ENCODE measurements around the gene CTNNBIP1.

CTNNBIP1 gene

DNA sequence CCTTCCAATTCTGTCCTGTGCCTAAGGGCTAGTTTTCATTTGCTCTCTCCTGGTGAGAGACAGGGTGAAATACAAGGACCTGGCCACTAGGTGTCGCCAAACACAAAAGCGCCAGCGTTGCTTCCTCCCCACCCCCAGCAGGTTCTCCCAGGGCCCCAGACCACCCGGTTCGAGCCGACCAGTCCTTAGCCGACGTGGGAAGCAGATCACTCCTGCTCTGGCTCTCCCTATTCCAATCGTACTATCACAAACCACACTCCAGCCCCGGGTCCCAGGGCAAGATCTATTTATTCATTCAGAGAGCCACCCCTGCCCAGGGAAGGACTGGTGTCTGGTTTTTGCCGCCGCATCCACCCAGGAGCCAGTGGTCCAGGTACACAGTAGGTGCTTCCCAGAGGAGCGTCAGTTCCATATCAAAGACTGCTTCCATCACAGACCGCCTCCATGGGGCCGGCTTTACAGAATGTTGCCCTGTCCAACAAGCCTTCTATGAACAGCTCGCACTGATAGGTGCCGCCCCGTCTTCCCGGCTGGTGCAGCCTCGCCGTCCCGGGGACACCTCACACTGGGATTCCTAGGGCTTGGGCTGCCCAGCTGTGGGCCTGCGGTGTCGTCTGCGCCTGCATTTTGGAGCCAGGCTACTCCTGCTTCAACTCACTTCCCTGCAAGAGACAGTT, 35.0 kb downstream of the CTNNBIP1 start:
- peak; percentile 75 to 85 for DNase-seq

DNA sequence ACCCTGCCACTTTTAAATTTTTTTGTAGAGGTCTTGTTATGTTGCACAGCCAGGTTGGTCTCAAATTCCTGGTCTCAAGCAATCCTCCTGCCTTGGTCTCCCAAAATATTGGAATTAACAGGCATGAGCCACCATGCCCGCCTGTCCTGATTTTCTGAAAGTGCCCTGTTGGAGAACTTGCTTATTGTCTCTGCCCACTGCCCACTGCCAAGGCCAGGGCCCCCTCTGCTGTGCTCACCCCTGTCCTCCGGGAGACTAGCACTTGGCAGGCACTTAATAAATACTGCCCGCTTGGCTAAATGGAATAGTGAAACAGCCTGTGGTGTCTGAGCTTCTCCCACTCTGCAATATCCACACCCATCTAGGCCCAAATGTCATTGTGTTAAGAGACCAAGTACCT, 35.7 kb downstream of the CTNNBIP1 start:
- DNase-seq: no peak

DNA sequence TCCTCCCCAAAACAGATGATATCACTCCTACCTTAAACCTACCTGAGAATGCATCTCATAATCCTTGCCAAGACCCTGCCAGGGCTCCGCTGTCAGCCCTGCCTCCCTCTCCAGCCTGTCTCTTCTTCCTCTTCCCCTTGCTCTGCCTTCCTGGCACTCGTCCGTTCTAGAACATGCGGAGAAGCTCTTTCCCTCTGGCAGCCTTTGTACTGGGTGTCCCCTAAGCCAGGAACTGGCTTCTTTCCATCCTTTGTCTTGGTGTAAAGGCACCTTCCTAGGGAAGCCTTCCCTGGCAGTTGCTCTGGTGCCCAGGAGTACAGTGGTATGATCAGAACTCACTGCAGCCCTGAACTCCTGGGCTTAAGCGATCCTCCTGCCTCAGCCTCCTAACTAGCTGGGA, 36.1 kb downstream of the CTNNBIP1 start:
- DNase-seq: no peak

DNA sequence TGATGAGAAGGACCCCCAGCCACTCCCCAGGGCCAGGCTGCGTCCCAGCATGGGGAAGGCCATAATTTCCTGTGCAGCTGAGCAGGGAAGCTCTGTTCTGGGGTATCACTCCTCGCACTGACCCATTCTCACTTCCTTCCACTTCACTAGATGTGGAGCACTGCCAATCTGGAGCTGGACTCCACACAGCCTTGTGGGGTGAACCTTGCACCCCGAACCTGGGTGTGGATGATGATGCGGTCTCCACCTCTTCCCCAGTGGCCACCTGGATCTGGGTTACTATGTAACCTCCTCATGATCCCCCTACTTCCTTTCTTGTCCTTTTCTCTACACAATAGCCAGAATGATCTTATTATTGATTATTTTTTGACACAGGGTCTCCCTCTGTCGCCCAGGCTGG, 36.7 kb downstream of the CTNNBIP1 start:
- no peak for DNase-seq

DNA sequence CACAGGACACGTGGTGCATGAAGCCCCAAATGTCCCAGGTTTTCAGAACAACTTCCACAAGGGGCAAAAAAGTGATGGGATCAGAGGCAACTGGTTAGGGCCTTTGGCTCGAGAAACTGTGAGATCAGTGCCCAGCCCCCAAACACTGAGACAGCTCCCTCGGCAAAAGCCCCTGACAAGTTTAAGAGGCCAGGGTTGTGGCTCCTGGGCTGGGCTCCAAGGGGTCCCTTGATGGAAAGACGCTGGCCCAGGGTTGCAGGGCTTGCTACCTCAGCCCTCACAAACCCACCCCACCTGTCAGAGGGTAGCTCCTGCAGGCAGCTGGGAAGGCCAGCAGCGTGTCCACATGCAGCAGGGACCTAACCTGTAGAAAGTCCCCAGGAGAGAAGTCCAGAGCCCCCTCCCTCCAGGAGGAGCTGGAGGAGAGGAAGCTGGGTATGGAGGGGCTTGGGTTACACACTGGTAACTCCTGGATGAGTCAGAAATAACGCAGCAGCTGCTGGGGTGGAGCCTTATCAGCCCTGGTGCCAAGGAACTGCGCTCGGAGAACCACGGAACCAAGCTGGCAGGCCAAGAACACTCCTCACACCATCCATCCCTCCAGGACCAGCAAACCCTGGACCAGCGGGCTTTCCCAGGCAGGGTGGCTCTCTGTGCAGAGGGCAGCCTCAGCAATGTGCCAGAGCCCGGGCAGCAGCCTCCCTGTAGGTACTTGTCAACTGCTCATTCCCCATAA, 37.5 kb downstream of the CTNNBIP1 start:
- DNase-seq: no peak

DNA sequence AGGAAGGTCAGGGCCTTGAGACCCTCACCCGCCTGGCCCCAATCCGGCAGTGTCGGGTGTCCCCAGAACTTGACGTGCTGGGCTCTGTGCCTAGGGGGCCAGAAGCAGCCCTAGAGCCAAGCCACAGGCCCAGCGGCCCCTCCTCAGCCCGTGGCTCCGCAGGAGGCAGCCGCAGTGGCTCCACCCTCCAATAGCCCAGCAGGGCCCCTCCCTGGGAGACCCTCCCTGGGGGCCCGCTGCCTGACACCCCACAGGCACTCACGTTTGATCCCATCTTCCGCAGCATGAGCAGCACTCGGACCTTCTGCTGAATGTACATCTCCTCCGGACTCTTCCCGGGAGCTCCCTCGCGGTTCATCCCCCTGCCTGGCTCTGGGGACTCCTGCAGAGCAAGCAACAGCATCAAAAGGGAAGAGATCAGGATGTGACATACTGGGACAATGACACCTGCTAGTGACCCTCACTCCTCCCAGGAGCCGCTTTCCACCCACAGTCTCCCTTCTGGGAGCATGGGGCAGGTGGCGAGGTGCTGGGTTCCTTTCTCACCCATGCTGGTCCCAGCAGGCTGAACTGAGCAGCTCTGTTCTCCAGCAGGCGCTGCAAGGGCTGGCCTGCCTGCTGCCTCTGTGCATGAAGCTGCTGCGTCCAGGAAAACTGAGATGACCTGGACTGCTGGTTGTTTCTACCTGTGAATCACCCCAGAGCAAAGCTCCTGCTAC, 38.2 kb downstream of the CTNNBIP1 start:
- no peak for DNase-seq

DNA sequence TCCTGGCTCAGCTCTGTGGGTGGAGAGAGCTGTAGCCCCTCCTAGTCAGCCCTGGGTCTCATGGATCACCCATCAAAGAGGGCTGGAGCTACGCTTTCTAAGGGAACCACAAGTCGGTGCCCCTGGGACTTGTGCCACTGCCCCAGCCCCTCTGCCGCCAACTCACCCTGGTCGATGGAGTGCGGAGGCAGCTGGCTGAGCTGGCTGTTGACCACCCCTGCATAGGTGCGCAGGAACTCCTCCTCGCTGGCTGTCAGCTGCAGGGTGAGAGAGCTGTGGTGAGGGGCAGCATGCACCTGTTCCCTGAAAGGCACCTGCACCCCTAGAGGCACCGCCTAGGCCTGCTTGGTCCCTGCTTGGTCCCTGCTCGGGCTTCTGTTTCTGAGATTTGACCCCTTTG, 39.0 kb downstream of the CTNNBIP1 start:
- DNase-seq: no peak

DNA sequence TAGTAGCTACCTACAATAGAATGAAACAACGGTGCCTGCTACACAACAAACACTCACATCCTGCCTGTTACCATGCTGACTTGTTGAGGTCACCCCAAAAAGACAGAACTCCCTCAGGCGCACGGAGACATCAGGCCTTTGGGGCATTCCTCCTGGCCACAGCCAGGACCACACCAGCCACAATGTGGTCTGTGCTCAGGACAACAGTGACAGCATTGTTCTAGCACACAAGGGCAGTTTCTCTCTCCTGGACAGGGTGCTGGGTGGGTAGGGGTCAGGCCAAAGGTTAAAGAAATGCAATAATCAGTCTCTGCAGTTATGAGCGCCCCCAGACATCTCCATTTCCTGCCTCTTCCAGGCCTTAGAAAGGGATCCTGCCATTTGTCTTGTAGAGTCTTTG, 39.5 kb downstream of the CTNNBIP1 start:
- DNase-seq: no peak

DNA sequence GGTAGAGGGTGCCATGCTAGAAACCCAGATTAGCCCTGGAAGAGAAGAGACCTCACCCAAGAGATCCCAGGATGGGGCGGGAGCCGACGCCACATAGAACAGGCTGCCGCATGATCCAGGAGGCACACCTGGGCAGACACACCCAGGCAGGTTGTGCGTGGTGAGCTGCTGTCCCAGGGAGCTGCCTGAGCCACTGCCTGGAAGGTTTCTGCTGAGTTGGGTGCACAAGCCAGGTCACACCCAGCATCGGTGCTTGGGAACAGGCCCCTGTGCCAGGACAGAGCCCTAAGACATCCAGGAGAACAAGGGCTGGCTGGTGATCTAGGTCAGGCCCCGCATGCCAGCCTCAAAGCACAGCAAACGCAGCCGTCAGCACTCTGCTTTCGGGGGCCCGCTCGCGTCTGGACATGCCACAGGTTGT, 40.2 kb downstream of the CTNNBIP1 start:
- no peak for DNase-seq

DNA sequence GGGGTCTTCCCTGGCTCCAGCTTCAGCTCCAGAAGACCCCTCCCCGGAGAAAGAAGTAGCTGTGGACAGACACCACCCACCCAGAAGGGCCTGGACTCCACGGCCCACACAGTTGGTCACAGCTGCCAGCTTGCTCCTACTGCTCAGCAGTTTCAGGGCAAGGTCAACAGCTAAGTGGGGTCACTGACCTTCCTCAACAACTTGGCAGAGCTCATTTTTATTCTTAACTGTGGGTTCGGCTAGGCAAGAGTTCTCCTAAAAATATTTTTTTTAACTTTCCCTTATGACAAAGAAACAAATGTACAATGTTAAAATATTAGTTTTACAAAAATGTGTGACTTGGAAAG, 41.9 kb downstream of the CTNNBIP1 start:
- DNase-seq: no peak

DNA sequence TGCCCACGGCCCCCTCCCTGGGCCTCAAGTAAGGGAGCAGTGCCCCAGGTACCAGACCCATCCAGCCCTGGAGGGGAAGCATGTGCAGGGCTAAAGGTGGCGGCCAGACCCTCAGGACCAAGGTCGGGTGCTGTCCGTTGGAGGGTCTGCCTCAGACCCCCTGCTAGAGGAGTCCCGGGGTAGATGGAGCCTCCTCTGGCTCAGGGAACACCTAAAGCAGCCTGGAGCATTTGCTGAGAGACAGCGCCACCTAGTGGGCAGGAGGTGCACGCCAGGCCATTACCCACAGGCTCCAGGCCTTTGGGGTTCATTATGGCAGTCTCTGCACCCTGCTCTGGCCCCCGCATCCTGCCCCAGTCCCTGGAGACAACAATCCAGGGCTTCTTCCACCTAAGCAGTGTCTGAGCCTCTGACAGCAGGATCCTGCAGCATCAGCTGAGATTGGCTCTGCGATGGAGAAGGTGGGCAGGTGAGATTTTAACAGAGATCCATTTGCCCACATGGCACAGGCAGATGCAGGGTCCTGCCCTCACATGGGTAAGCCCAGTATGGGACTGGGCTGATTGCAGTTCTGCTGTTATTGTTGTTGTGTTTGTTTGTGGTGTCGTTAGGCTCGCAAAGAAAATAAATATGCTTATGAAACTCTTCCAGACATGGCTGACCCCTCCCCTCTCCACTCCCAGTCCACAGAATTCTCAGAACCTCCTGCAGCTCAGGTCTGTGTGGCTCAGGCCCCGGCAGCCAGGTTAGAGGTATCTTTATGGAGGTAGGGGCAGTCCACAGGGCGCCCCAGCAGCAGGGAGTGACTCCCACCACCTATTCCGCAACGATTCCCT, 42.4 kb downstream of the CTNNBIP1 start:
- DNase-seq: peak; percentile 52 to 71

DNA sequence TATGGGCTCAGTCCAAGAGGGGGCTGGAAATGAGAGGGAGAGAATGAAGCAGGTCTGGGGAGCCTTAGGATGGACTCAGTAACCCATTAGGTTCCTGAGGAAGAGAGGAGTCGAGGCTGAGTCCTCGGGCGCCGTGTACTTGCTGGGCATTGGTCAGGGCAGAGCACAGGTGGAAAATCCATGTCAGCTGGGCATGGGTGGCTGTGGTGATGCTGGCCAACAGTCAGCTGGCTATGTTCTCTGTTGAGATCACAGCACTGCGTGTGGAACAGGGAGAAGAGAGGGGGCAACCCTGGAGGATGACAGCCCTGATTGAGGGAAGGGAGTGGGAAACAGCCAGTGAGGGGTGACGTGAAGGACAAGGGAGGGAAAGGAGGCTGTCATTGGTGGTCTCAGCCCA, 43.2 kb downstream of the CTNNBIP1 start:
- DNase-seq: no peak

DNA sequence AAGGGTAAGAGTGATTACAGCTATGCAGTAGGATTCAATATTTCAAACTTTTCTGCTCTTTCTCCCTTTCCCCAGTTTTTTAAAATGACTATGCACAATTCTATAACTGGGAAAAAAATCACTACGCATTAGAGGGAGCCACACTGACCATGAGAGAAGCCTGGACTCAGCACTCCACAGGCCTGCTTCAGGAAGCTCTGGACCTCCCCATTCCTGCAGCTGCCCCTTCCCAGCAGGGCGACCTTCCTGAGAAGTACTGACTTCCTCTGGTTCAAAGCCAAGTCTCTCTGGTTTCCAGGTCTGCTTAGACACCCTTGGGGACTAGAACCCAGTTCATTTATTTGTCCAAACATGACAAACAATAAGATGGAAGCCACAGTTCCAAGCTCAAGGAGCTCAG, 44.3 kb downstream of the CTNNBIP1 start:
- no peak for DNase-seq

DNA sequence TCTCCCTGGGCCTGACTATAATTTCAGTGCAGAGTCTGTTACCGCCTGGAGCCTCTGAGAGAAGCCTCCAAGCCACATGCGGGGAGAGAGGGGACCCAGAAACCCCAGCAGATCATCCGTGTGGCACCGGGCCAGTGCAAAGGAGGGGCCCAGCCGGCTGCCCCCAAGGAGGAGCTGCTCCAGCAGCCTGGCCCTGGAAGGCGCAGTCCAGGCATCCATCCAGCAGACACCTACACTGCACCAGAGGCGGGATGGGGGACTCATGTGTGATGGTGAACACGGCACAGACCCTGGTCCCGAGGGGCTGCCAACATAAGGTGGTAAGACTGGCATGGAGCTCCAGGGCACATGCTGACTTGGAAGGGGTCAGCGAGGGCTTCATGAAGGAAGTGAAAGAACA, 46.7 kb downstream of the CTNNBIP1 start:
- no peak for DNase-seq

DNA sequence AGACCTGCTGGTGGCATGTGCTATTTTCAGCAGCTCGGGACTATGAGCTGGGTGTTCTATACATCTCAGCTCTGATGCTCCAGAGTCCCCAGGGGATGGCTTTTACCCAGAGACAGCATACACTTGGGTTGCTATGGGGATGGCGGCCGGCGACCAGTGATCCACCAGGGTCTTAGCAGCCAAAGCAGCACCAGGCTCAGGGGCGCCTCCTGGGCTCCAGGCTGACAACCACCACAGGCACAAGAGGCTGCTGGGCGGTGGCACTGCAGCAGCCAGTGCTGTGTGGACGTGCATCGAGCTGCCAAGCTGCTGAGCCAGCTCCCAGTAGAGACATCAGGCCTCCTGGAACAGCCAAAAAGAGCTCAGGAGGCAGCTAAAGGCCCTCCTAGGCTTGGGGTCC, 48.7 kb downstream of the CTNNBIP1 start:
- no peak for DNase-seq

DNA sequence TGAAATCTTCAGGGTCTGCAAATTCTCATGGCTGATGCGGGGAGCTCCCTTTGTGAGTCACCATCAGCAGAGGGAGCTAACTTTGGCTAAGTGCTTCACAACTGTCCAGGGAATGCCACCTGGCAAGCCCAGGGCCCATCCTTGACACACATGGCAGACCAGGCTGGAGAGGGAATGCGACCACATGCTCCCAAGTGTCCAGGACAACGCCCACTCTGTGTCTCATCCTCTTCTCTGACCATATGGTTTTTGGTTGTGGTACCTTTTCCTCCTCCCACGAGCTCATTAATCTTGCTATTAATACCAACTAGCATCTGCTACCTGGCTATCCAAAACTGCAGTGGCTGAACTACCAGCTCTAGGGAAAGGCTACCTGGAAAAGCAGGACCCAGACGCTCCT, 49.2 kb downstream of the CTNNBIP1 start:
- DNase-seq: no peak

DNA sequence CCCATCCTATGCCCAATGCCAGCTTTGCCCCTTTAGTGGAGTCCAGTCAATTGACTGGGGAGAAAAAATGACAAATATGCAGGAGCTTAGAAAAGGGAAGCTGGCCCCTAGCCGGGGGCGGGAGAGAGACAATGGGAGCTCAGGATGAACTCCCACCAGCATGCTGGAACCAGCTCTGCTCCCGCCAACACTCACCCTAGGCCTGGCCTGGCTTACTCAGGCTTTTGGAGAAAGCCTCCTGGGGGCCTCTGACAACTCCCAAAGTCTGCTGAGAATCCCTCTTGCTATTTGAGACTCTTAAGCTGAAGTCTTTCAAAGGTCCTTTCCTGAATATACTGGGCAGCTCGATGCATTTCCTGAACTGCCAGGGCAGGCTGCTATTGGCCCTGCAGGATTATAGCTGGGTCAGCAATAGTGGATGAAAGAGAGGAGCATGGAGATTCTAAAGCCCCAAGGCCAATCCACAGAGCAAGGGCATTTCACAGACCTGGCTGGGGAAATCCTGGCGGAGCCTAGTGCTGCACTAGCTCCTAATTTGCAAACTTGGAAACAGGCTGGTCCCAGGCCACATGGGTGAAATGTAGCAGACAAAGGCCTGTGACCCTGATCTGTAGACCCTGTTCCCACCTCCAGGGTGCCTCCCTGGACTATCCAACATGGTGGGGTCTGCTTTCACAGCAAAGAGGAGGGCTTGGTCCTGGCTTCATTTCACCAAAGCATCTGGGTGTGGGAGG, 50.6 kb downstream of the CTNNBIP1 start:
- peak in 1 of 2 experiments; percentile 7 for DNase-seq

DNA sequence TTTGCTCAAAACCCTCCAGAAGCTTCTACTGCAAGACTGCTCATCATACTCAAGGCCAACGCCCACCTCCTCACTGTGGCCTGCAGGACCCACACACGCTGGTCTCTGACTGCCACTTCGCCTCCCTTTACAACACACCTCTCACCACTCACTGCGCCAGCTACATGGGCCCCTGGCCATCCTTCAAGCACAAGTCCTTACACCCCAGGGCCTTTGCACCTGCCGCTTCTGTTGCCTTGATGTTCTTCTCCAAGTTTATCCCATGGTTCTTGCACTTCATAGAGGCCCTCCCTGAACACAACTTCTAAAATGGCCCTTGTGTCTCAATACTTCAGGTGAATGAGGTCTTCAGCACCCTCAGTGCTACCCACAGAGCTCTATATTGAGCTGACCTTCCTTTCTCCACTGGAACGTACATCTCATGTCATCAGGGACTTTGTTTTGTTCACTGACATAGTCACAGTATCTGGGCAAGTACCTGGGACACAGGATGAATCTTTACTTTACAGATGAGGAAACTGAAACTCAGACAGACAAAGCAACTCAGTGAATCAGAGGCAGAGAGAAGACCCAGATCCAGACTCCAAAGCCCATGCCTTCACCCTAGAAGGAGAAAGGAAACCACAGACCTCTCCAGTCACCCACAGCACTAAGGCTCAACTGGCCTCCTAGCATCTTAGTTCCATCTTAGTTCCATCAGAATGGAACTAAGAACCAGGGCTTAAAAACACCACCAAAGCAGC, 51.6 kb downstream of the CTNNBIP1 start:
- DNase-seq: no peak

DNA sequence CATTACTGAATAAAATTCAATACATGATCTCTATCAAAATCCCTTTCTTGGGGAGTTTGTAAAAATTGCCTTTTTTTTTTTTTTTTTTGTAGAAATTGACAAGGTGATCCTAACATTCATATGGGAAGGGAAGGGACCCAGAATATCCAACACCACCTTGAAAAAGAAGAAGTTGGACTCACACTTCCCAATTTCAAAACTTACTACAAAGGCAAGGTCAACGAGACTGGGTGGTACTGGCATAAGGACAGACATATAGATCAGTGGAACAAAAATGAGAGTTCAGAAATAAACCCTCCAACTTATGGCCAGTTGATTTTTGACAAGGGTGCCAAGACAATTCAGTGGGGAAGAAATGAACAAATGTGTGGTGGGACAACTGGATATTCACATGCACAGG, 54.9 kb downstream of the CTNNBIP1 start:
- DNase-seq: no peak

DNA sequence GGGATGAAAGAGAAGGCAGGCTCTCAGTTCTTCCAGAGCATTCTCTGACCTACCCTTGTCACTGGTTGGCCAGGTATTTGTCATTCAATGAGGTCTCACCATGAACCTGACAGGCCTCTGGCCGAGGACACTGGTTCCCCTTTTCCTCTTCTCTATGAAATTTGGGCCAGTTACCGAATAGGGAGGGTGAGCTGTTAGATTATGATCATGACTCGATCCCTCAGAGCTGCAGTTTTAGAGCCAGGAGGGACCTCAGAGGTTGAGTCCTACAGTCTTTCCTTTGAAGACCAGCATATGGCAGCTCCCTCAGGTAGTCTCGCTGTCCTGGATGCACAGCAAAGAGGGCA, 56.8 kb downstream of the CTNNBIP1 start:
- DNase-seq: no peak

DNA sequence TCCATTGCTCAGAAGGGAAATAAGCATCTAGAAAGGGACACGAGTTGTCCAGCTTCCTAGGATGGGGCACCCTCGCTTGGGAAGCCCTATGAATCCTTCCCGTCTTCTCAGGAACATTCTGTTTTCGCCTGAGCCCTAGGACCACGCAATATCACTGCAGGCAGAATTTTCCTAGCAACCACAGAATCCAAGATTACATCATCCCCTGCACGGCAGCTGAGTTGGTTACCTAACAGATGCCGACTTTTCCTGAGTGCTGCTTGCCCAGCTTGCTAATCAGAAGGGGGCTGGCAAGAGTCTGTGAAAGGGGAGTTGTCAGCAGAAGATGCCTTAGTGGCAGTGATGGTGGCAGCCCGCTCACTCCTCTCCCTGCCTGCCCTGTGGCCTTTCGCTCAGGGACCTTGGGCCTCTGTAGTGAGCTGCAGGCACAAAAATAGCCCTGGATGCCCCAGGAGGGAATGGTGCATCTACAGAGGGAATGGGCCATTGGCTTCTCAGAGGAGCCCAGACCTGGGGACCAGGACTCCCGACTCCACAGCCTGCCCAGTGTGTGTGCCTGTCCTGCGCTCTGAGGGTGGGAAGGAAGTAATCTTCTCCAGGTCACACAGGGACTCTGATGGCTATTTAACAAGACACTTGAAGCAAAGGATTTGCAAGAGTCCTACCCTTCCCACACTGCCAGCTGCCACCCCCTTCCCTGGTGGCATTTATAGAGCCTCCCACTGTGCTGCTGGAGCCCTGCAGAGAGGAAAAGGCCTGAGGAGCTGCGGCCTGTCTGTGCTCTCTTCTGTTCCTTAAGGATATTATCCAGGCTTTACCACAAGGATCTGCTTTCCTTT, 57.4 kb downstream of the CTNNBIP1 start:
- DNase-seq: no peak

All from Kasumi-1 (cell line).